HEK293 (cell line): ENCODE measurements around the gene ZHX3.
A peak's percentile ranks its signal among the peaks of the same experiment; 100 is the strongest.

Experiments used
- GLI2 ChIP-seq: fragments of 450-650 bp; formaldehyde crosslinking; IDR thresholded peaks from 2 replicates; pipeline ENCODE4; 2017; ENCODE audit warnings: missing biosample characterization, missing genetic modification characterization, low read depth, borderline replicate concordance
- HOXA7 ChIP-seq: sonication (generic); formaldehyde crosslinking; IDR thresholded peaks from 2 replicates; pipeline ENCODE4 v1.8.1; 2022; ENCODE audit warnings: missing genetic modification reagents, borderline replicate concordance
- INSM2 ChIP-seq: fragments of 450-650 bp; formaldehyde crosslinking; IDR thresholded peaks from 2 replicates; pipeline ENCODE4 v1.5.1; 2016; ENCODE audit warnings: missing biosample characterization, missing genetic modification characterization
- KLF1 ChIP-seq: fragments of 450-650 bp; formaldehyde crosslinking; IDR thresholded peaks from 2 replicates; pipeline ENCODE4 v1.5.1; 2016; ENCODE audit warnings: missing biosample characterization, missing genetic modification characterization
- KLF10 ChIP-seq: fragments of 450-650 bp; IDR thresholded peaks from 2 replicates; pipeline ENCODE4 v1.5.1; 2018; ENCODE audit warnings: missing biosample characterization, mild to moderate bottlenecking, missing genetic modification characterization
- MZF1 ChIP-seq: fragments of 450-650 bp; formaldehyde crosslinking; IDR thresholded peaks from 2 replicates; pipeline ENCODE4 v1.5.1; 2017; ENCODE audit warnings: missing biosample characterization, missing genetic modification characterization, borderline replicate concordance
- PRDM6 ChIP-seq: fragments of 450-650 bp; formaldehyde crosslinking; IDR thresholded peaks from 2 replicates; pipeline ENCODE4 v1.5.1; 2017; ENCODE audit warnings: missing biosample characterization, missing genetic modification characterization
- SCRT2 ChIP-seq: fragments of 450-650 bp; formaldehyde crosslinking; IDR thresholded peaks from 2 replicates; pipeline ENCODE4 v1.5.1; 2016; ENCODE audit warnings: missing biosample characterization, missing genetic modification characterization
- YY2 ChIP-seq: fragments of 450-650 bp; formaldehyde crosslinking; IDR thresholded peaks from 2 replicates; pipeline ENCODE4 v1.5.1; 2016; ENCODE audit warnings: missing biosample characterization, missing genetic modification characterization
- ZBTB48 ChIP-seq: fragments of 450-650 bp; formaldehyde crosslinking; IDR thresholded peaks from 2 replicates; pipeline ENCODE4 v1.5.1; 2016; ENCODE audit warnings: missing biosample characterization, missing genetic modification characterization
- ZNF133 ChIP-seq: fragments of 450-650 bp; formaldehyde crosslinking; IDR thresholded peaks from 2 replicates; pipeline ENCODE4 v1.5.1; 2016; ENCODE audit warnings: missing biosample characterization, missing genetic modification characterization
- ZNF140 ChIP-seq: fragments of 450-650 bp; formaldehyde crosslinking; IDR thresholded peaks from 2 replicates; pipeline ENCODE4 v1.5.1; 2016; ENCODE audit warnings: missing biosample characterization, missing genetic modification characterization
- ZNF174 ChIP-seq: fragments of 450-650 bp; formaldehyde crosslinking; IDR thresholded peaks from 2 replicates; pipeline ENCODE4 v1.5.0; 2017; ENCODE audit warnings: missing biosample characterization, mild to moderate bottlenecking, missing genetic modification characterization
- ZNF175 ChIP-seq: fragments of 450-650 bp; formaldehyde crosslinking; IDR thresholded peaks from 2 replicates; pipeline ENCODE4 v1.5.1; 2016; ENCODE audit warnings: missing biosample characterization, missing genetic modification characterization
- ZNF18 ChIP-seq: fragments of 450-650 bp; formaldehyde crosslinking; IDR thresholded peaks from 2 replicates; pipeline ENCODE4 v1.5.1; 2016; ENCODE audit warnings: missing biosample characterization, missing genetic modification characterization
- ZNF214 ChIP-seq: fragments of 450-650 bp; formaldehyde crosslinking; IDR thresholded peaks from 2 replicates; pipeline ENCODE4 v1.5.1; 2017; ENCODE audit warnings: missing biosample characterization, mild to moderate bottlenecking, missing genetic modification characterization, borderline replicate concordance
- ZNF23 ChIP-seq: fragments of 450-650 bp; formaldehyde crosslinking; IDR thresholded peaks from 2 replicates; pipeline ENCODE4 v1.5.1; 2016; ENCODE audit warnings: missing biosample characterization, missing genetic modification characterization, borderline replicate concordance
- ZNF248 ChIP-seq: fragments of 450-650 bp; formaldehyde crosslinking; IDR thresholded peaks from 2 replicates; pipeline ENCODE4 v1.5.1; 2017; ENCODE audit warnings: missing biosample characterization, missing genetic modification characterization
- ZNF274 ChIP-seq, 2 experiments: fragments of 200-500 bp in 1 of 2; fragments of 450-650 bp in 1 of 2; sonication (Bioruptor generic) in 1 of 2; formaldehyde crosslinking in 1 of 2; IDR thresholded peaks; 2 replicates each; pipeline versions ENCODE4 v1.5.1 to v1.6.1; 2014 to 2016; ENCODE audit warnings: borderline replicate concordance in 1 of 2, inconsistent platforms in 1 of 2, low read length in 1 of 2, missing biosample characterization in 1 of 2, missing genetic modification characterization in 1 of 2
- ZNF280D ChIP-seq: fragments of 450-650 bp; formaldehyde crosslinking; IDR thresholded peaks from 2 replicates; pipeline ENCODE4 v1.5.1; 2016; ENCODE audit warnings: missing biosample characterization, missing genetic modification characterization
- ZNF335 ChIP-seq: fragments of 450-650 bp; formaldehyde crosslinking; conservative IDR thresholded peaks from 2 replicates; pipeline ENCODE4 v1.5.1; 2016; ENCODE audit warnings: missing biosample characterization, missing genetic modification characterization
- ZNF341 ChIP-seq: fragments of 450-650 bp; formaldehyde crosslinking; IDR thresholded peaks from 2 replicates; pipeline ENCODE4; 2016; ENCODE audit warnings: low read depth, missing biosample characterization, missing genetic modification characterization
- ZNF529 ChIP-seq: fragments of 450-650 bp; formaldehyde crosslinking; IDR thresholded peaks from 2 replicates; pipeline ENCODE4 v1.5.1; 2017; ENCODE audit warnings: missing genetic modification characterization, missing biosample characterization; ENCODE audit not compliant: insufficient replicate concordance
- ZNF549 ChIP-seq: fragments of 450-650 bp; IDR thresholded peaks from 2 replicates; pipeline ENCODE4 v1.5.1; 2018; ENCODE audit warnings: missing biosample characterization, missing genetic modification characterization, mild to moderate bottlenecking, inconsistent platforms, moderate library complexity
- ZNF558 ChIP-seq: fragments of 450-650 bp; formaldehyde crosslinking; IDR thresholded peaks from 2 replicates; pipeline ENCODE4 v1.5.1; 2016; ENCODE audit warnings: missing biosample characterization, missing genetic modification characterization
- ZNF645 ChIP-seq: fragments of 450-650 bp; formaldehyde crosslinking; IDR thresholded peaks from 2 replicates; pipeline ENCODE4; 2016; ENCODE audit warnings: missing biosample characterization, missing genetic modification characterization
- ZNF658 ChIP-seq: fragments of 450-650 bp; formaldehyde crosslinking; IDR thresholded peaks from 2 replicates; pipeline ENCODE4; 2016; ENCODE audit warnings: missing biosample characterization, missing genetic modification characterization
- ZNF660 ChIP-seq: fragments of 450-650 bp; IDR thresholded peaks from 2 replicates; pipeline ENCODE4 v1.5.1; 2018; ENCODE audit warnings: missing biosample characterization, mild to moderate bottlenecking, missing genetic modification characterization
- ZNF664 ChIP-seq: fragments of 450-650 bp; formaldehyde crosslinking; IDR thresholded peaks from 2 replicates; pipeline ENCODE4 v1.5.1; 2016; ENCODE audit warnings: missing biosample characterization, missing genetic modification characterization
- ZNF670 ChIP-seq: fragments of 450-650 bp; formaldehyde crosslinking; IDR thresholded peaks from 2 replicates; pipeline ENCODE4 v1.5.1; 2016; ENCODE audit warnings: missing biosample characterization, missing genetic modification characterization, low read depth
- ZNF791 ChIP-seq: fragments of 450-650 bp; formaldehyde crosslinking; IDR thresholded peaks from 2 replicates; pipeline ENCODE4 v1.5.1; 2016; ENCODE audit warnings: missing biosample characterization, missing genetic modification characterization

The ZHX3 gene

GRCh38 chr20:41137614-41138474, 179.7 kb downstream of the ZHX3 start (continued):
- TF ChIP-seq ZNF18 (tag by site-specific recombination) (no peak), ZNF558 (tag by site-specific recombination) (no peak), ZNF549 (tag by site-specific recombination) (no peak), ZNF335 (peak; percentile 97), ZNF23 (tag by site-specific recombination) (no peak), SCRT2 (tag by site-specific recombination) (no peak), ZNF791 (tag by site-specific recombination) (no peak), ZNF664 (tag by site-specific recombination) (no peak), HOXA7 (CRISPR knock-in tag) (no peak), ZNF274 (IDR thresholded peaks at IDR 0.05; ENCODE audit: low read length) (no peak), ZNF274 (tag by site-specific recombination; IDR thresholded peaks at IDR 0.05; ENCODE audit: borderline replicate concordance) (no peak), ZNF670 (no peak), ZNF645 (no peak), ZNF140 (tag by site-specific recombination) (no peak), ZNF175 (no peak), ZNF248 (no peak), ZNF174 (tag by site-specific recombination) (no peak), ZNF214 (no peak), ZNF529 (tag by site-specific recombination) (no peak), ZNF280D (no peak), ZNF133 (tag by site-specific recombination) (no peak), INSM2 (tag by site-specific recombination) (no peak), MZF1 (tag by site-specific recombination) (no peak), YY2 (tag by site-specific recombination) (no peak), KLF10 (tag by site-specific recombination) (peak; percentile 45; the same call in 1 of the 2 replicates), KLF1 (tag by site-specific recombination) (peak; percentile 47), PRDM6 (no peak), ZBTB48 (tag by site-specific recombination) (no peak), ZNF341 (tag by site-specific recombination) (peak; percentile 52), GLI2 (tag by site-specific recombination) (no peak), ZNF660 (tag by site-specific recombination) (no peak), ZNF658 (tag by site-specific recombination) (no peak)
